T-helper 2 cell treated with Interferon-gamma antibody and Interleukin-4, amounts not matched to agents 5 μg/mL and 100 μg/mL, for 36 hours (primary cell): ENCODE measurements around the gene MTLN.
"Not testable (repeated sequence)": the region's sequence is repeated elsewhere in the genome, so short reads cannot be mapped to it uniquely, and the experiment has no call there.

Experiments
- DNase-seq: peaks from one replicate; pipeline ENCODE4 v3.0.0; 2021; ENCODE audit warnings: low spot score
- H3K27ac Mint-ChIP-seq: one replicate; pipeline ENCODE4 v1.8.0; 2021; ENCODE audit warnings: mild to moderate bottlenecking, mixed read lengths
- H3K27me3 Mint-ChIP-seq: one replicate; pipeline ENCODE4 v1.8.0; 2021; ENCODE audit warnings: low read depth, mixed read lengths
- H3K36me3 Mint-ChIP-seq: one replicate; pipeline ENCODE4 v1.8.0; 2021; ENCODE audit warnings: low read depth, mixed read lengths
- H3K4me1 Mint-ChIP-seq: one replicate; pipeline ENCODE4 v1.8.0; 2021; ENCODE audit warnings: low read depth, mixed read lengths
- H3K4me3 Mint-ChIP-seq: one replicate; pipeline ENCODE4 v1.8.0; 2022; ENCODE audit warnings: mild to moderate bottlenecking, moderate library complexity, mixed read lengths
- H3K9me3 Mint-ChIP-seq: one replicate; pipeline ENCODE4 v1.8.0; 2021; ENCODE audit warnings: mixed read lengths

The MTLN gene

DNA sequence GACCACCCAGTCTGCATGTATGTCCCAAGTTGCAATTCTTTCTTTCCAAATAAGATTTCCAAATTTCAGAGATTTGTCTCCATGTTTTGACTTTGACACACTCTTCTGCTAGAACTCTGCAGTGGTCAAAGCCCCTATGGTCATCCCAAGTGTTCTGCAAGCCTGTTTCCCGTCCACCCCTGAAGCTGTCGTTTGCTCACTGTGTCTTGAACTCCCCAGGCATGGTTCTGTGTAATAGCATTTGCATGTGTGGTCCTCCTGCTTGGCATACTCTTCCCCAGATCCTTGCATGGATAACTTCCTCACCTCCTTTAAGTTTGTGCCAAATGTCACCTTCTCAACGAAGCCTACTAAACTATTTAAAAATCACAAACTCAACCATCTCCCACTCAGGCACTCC, 3.9 kb upstream of the MTLN start:
- Mint-ChIP-seq H3K9me3 (peaks cover 10% of the 10 kb centered on the region), H3K27me3 (peaks cover 48% of the 10 kb centered on the region)
- DNase-seq, result no peak

DNA sequence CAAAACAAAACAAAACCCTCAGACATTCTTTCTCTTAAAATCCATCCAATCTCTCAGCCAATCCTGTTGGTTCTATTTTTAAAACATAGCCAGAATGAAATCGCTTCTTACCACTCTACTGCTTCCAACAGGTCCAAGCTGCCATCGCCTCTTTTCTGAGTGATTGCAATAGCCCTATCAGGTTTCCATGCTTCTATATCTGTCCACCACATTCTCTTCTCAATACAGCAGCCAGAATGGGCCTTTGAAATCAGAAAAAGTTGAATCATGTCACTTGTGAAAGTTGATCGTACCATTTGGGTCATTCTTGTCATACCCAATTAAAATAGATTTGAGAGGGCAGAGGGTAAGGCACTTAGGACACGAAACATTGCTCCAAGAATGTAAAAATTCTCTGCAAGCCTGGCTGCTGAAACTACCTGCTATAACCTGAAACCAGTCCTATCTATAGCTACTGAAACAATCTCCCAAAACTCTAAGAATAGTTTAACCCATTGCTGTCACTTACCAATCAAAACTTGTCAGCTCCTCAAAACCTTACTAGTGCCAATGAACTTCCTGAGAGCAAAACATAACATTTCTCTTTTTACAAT, 3.3 kb upstream of the MTLN start:
- Mint-ChIP-seq H3K27me3 (peaks cover 48% of the 10 kb centered on the region), H3K4me1 (peaks cover 5% of the 10 kb centered on the region), H3K36me3 (peaks cover 5% of the 10 kb centered on the region), H3K9me3 (peaks cover 10% of the 10 kb centered on the region), H3K27ac (no peak overlapping the region), H3K4me3 (no peak overlapping the region)
- no peak for DNase-seq

More for the DNA sequence above, 3.9 kb upstream of the MTLN start:
- Mint-ChIP-seq H3K36me3 (peaks cover 5% of the 10 kb centered on the region), H3K4me3 (no peak overlapping the region), H3K4me1 (peaks cover 5% of the 10 kb centered on the region), H3K27ac (no peak overlapping the region)

GRCh38 chr2:110215091-110215490, 2.7 kb upstream of the MTLN start:
- Mint-ChIP-seq H3K27me3 (peaks cover 43% of the 10 kb centered on the region), H3K4me1 (peaks cover 5% of the 10 kb centered on the region), H3K4me3 (no peak overlapping the region), H3K36me3 (peaks cover 7% of the 10 kb centered on the region), H3K27ac (no peak overlapping the region), H3K9me3 (peaks cover 10% of the 10 kb centered on the region)
- DNase-seq, result no peak

GRCh38 chr2:110213522-110213921, 1.2 kb upstream of the MTLN start:
- not testable (repeated sequence) for H3K4me3 Mint-ChIP-seq

GRCh38 chr2:110205660-110206455, 6.5 kb downstream of the MTLN start:
- DNase-seq, result no peak
- Mint-ChIP-seq H3K27ac (peak overlapping the region; percentile 5), H3K4me1 (peaks cover 16% of the 10 kb centered on the region), H3K4me3 (peak overlapping the region; percentile 90), H3K9me3 (no peaks in the 10 kb centered on the region), H3K27me3 (peaks cover 3% of the 10 kb centered on the region), H3K36me3 (peaks cover 20% of the 10 kb centered on the region)

More at GRCh38 chr2:110213522-110213921, 1.2 kb upstream of the MTLN start:
- H3K27me3 Mint-ChIP-seq, result peaks cover 27% of the 10 kb centered on the region
- H3K36me3 Mint-ChIP-seq, result peaks cover 19% of the 10 kb centered on the region
- not testable (repeated sequence) for H3K27ac Mint-ChIP-seq, H3K4me1 Mint-ChIP-seq, DNase-seq
- H3K9me3 Mint-ChIP-seq, result peaks cover 10% of the 10 kb centered on the region

DNA sequence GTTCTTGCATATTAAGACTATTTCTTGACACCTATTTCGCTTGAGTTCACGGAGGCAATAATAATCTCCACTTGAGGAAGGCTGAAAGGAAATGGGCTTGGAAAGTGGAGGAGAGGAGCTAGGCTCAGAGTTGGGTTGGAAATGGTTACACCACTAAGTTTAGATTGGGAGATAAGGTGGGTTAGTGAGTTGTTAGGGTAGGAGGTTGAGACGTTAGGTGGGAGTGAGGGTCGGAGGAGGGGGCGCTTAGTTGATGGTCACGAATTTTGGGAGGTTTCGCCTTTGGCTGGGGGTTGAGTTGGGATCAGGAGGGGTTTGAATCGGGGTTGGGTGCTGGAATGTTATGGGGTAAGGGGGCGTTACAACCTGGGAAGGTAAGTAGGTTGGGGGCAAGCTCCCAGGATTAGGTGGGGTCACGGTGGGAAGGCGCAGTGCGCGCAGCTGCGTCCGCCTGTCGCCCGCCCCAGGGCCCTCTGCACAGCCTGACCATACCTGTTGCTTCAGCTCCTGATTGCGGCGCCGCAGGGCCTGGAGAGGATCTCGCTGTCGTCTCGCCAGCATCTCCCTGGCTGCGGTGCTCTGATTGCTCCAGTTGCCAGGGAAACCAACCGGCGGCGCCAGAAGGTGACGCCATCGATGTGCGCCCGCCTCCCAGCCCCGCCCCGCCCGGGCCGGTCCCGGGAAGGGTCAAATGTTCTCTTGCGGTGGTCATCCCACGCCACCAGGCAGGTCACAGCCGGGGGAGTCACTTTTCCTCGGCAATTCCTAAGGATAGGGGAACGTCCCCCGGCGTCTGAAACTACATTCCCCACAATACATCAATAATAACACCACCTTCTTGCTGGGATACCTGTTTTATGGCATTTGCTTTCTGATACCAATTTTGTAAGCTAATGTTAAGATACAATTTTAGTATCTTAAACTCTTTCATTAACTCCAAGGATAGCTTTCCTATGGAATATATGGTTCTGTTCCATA, 7.7 kb downstream of the MTLN start, which contains the start of gene NPHP1:
TSS of gene NPHP1 (minus strand) at position 606 of the 978 bp plus-strand sequence. CDS start at position 561, 45 bp downstream.
- DNase-seq, result peak; percentile 88
- Mint-ChIP-seq H3K4me3 (peak within 1 kb of the TSS; percentile 90), H3K9me3 (no peaks in the 10 kb centered on the region), H3K27me3 (peaks cover 3% of the 10 kb centered on the region), H3K27ac (peak within 1 kb of the TSS; percentile 89), H3K36me3 (peaks cover 14% of the 10 kb centered on the region), H3K4me1 (peaks cover 14% of the 10 kb centered on the region)

GRCh38 chr2:110198016-110198415, 14.3 kb downstream of the MTLN start:
- H3K27me3 Mint-ChIP-seq, result peaks cover 19% of the 10 kb centered on the region
- DNase-seq, result no peak
- H3K4me1 Mint-ChIP-seq, result no peaks in the 10 kb centered on the region
- no peak overlapping the region for H3K4me3 Mint-ChIP-seq
- no peak overlapping the region for H3K27ac Mint-ChIP-seq
- no peaks in the 10 kb centered on the region for H3K36me3 Mint-ChIP-seq
- no peaks in the 10 kb centered on the region for H3K9me3 Mint-ChIP-seq

DNA sequence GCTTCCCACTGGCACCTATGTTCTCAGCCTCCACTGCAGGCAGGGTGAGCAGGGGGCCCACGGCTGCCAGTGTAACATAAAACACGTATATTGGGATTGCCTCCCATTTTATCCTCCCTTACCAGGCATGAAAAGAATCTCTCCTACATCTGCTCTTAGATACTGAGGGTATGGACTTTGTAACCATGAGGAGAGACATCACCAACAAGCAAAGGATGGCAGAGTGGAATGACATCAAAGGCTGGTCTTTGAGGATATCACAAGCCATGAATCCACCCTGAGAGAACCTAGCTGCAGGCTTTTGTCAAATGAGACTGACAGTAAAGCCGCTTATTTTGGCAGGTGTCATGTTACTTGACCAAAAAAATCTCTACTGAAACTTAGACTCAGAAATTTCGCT, 14.9 kb downstream of the MTLN start:
- Mint-ChIP-seq H3K4me3 (no peak overlapping the region), H3K36me3 (no peaks in the 10 kb centered on the region), H3K27me3 (peaks cover 19% of the 10 kb centered on the region), H3K27ac (no peak overlapping the region), H3K9me3 (no peaks in the 10 kb centered on the region), H3K4me1 (no peaks in the 10 kb centered on the region)
- DNase-seq, result no peak

GRCh38 chr2:110190169-110190568, 22.2 kb downstream of the MTLN start:
- DNase-seq, H3K36me3 Mint-ChIP-seq, H3K9me3 Mint-ChIP-seq, H3K4me1 Mint-ChIP-seq, H3K27ac Mint-ChIP-seq, H3K4me3 Mint-ChIP-seq: not testable (repeated sequence)
- H3K27me3 Mint-ChIP-seq, result peaks cover 14% of the 10 kb centered on the region

DNA sequence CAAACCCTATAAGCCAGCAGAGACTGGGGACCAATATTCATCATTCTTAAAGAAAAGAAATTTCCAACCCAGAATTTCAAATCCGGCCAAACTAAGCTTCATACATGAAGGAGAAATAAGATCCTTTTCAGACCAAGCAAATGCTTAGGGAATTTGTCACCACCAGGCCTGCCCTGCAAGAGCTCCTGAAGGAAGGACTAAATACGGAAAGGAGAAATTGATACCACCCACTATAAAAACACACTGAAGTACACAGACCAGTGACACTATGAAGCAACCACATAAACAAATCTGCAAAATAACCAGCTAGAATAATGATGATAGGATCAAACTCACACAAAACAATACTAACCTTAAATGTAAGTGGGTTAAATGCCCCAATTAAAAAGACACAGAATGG, 29.9 kb downstream of the MTLN start:
- no peak overlapping the region for H3K4me3 Mint-ChIP-seq
- no peaks in the 10 kb centered on the region for H3K4me1 Mint-ChIP-seq
- H3K27me3 Mint-ChIP-seq, result peaks cover 29% of the 10 kb centered on the region
- no peak overlapping the region for H3K27ac Mint-ChIP-seq
- H3K36me3 Mint-ChIP-seq, result no peaks in the 10 kb centered on the region
- no peak for DNase-seq
- peaks cover 14% of the 10 kb centered on the region for H3K9me3 Mint-ChIP-seq

DNA sequence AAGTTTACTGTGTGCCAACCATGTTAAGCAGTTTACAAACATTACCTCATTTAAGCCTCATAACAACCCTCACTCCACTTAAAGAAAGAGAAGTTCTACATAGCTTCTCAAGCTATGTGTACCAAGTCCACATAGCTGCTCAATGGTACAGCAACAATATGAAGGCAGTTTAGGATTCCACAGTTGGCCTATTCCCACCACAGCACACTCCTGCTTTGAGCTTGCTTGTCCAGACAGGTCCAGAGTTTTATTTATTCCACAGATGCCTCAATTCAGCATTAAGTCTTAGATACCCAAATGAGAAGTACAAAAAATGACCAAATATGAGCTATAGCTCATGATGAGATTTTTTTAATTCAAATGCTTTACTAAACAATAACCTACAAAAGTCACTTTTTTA, 32.3 kb downstream of the MTLN start:
- no peaks in the 10 kb centered on the region for H3K36me3 Mint-ChIP-seq
- DNase-seq, result no peak
- peaks cover 34% of the 10 kb centered on the region for H3K27me3 Mint-ChIP-seq
- no peak overlapping the region for H3K4me3 Mint-ChIP-seq
- H3K9me3 Mint-ChIP-seq, result peaks cover 14% of the 10 kb centered on the region
- no peaks in the 10 kb centered on the region for H3K4me1 Mint-ChIP-seq
- H3K27ac Mint-ChIP-seq, result no peak overlapping the region

GRCh38 chr2:110173523-110173922, 38.8 kb downstream of the MTLN start:
- Mint-ChIP-seq H3K4me1 (peaks cover 2% of the 10 kb centered on the region), H3K4me3 (no peak overlapping the region), H3K27ac (no peak overlapping the region), H3K9me3 (no peaks in the 10 kb centered on the region), H3K27me3 (peaks cover 19% of the 10 kb centered on the region), H3K36me3 (no peaks in the 10 kb centered on the region)
- DNase-seq, result no peak

- Mint-ChIP-seq H3K36me3 (no peaks in the 10 kb centered on the region), H3K9me3 (no peaks in the 10 kb centered on the region), H3K4me1 (peaks cover 2% of the 10 kb centered on the region)
Measured at GRCh38 chr2:110172506-110172905, 39.8 kb downstream of the MTLN start.

More at GRCh38 chr2:110172506-110172905, 39.8 kb downstream of the MTLN start:
- Mint-ChIP-seq H3K27ac (no peak overlapping the region), H3K4me3 (no peak overlapping the region), H3K27me3 (peaks cover 16% of the 10 kb centered on the region)
- no peak for DNase-seq
